GM19351 (cell line): Measurements from ENCODE around the gene NAPSA.
"Not testable (repeated sequence)": the region's sequence is repeated elsewhere in the genome, so short reads cannot be mapped to it uniquely, and the experiment has no call there.

Experiments used
- ATAC-seq: cut with Tn5 transposase; IDR thresholded peaks from one replicate; pipeline ENCODE4 v1.9.1; 2021; ENCODE audit warnings: mild to moderate bottlenecking, moderate library complexity; ENCODE audit not compliant: unreplicated experiment

The NAPSA gene

DNA sequence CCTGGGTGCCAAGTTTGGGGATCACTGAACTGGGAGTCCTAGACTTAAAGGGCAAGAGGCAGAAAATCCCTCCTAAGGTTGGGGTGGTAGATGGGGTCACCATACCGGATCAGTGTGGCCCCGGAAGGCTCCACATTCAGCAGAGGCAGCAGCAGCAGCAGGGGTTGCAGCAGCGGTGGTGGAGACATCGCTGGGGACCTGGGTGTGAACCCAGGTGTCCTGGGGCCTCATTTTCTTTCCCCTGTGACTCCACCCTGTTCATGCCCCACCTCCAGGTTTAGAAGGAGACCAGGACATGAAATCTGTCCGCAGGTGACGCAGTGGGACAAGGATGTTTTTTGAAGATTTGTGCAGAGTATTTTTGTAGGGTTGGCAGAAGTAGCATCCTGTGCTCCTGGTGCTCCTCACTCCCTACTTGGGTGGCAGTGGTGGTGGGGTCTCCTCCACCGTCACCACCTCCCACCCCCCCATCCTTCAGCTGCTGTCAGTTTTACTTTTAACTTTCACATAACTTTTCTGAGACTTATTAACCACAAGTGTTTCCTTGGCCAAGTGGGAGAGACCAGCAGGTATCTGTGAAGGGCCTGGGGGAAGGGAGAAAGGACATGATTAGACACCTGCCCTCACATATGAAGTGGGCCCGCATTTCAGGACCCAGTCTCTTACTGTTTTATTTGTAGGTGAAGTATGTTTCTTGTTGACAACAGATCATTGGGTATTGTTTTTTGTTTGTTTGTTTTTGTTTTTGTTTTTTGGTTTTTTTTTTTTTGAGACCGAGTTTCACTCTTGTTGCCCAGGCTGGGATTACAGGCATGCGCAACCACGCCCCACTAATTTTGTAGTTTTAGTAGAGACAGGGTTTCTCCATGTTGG lies at the start of gene NAPSA:
TSS of gene NAPSA (minus strand) at position 206 of the 873 bp plus-strand sequence. CDS start at position 188, 18 bp downstream.
- no peak for ATAC-seq

- no peak for ATAC-seq
Observed at GRCh38 chr19:50413531-50413930, 48.1 kb upstream of the NAPSA start.

DNA sequence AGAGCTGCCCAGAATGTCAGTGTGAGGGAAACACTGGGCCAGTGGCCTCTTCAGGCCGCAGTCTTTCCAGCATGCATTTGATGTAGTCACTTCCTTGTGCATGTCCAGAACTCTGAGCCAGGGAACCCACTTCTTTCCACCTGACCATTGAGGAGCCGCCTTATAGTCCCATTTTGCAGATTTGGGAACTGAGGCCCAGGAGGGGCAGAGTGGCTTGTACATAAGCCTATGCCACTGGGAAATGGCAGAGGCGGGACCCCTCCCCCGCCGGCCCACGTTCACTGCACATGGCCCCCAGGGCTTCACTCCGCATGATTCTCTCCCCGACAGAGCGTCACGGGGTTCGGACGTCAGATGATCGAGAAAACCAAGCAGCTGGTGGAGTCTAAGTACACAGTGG lies 47.7 kb upstream of the NAPSA start:
- no peak for ATAC-seq

GRCh38 chr19:50412419-50412818 lies 47.0 kb upstream of the NAPSA start:
- ATAC-seq = no peak

DNA sequence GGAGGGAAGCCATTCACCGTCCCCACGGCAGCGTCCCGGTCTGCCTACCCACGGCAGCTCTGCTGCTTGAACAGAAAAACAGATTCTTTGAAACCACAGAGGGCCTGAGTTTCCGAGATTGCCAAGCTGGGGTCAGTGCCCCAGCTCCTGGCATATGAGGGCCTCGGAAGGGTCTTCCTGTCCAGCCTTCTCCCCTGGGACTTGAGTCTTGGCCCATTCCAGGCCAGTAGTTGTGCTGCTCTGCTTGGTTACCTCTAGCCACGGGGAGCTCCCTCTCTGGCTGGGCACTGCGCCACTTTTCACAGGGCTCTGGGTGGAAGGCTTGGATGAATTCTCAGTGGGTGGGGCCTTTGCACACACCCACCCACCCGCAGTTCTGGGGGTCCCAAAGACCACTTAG lies 44.7 kb upstream of the NAPSA start:
- no peak for ATAC-seq

DNA sequence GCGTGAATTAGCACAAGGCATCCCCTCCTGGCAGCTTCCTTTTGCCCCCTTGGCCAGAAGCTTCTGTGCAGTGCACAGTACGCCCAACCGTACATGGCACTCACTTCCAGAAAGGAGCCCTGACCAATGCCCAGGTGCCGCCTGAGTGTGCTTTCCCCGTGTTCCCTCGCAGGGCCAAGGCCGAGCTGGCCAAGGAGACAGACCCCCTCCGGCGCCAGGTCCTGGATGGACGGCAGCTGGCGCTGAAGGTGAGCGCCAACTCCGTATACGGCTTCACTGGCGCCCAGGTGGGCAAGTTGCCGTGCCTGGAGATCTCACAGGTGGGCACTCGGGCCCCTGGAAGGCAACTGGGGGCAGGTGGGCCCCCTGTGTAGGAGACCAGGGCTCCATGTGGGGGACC lies 43.9 kb upstream of the NAPSA start:
- ATAC-seq = no peak

- no peak for ATAC-seq
Observed at GRCh38 chr19:50406829-50407228, 41.4 kb upstream of the NAPSA start.

- ATAC-seq = no peak
Observed at GRCh38 chr19:50406156-50406820, 40.8 kb upstream of the NAPSA start.

DNA sequence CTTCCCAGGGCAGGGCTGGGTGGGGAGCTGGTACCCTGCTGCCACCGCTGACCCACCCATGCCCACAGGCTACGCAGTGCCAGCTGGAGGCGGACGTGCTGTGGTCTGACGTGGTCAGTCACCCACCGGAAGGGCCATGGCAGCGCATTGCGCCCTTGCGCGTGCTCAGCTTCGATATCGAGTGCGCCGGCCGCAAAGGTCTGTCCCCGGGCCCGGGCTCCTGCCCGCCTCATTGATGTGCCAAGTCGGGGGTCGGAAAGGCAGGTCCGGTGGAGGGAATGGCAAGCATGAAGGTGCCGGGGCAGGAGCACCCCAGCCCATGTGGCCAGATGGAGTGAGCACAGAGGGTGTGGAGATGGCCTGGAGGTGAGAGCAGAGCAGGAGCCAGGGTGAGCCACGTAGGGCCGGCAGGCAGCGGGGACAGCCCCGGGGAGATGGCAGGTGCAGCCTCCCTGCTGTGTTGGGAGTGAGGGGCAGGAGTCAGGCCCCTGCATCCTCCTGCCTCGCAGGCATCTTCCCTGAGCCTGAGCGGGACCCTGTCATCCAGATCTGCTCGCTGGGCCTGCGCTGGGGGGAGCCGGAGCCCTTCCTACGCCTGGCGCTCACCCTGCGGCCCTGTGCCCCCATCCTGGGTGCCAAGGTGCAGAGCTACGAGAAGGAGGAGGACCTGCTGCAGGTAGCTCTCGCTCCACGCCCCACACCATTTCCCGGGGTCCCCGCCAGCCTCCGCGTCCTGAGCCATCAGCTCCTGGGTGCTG lies 37.3 kb upstream of the NAPSA start:
- ATAC-seq = no peak

- no peak for ATAC-seq
Observed at GRCh38 chr19:50401605-50402450, 36.4 kb upstream of the NAPSA start.

DNA sequence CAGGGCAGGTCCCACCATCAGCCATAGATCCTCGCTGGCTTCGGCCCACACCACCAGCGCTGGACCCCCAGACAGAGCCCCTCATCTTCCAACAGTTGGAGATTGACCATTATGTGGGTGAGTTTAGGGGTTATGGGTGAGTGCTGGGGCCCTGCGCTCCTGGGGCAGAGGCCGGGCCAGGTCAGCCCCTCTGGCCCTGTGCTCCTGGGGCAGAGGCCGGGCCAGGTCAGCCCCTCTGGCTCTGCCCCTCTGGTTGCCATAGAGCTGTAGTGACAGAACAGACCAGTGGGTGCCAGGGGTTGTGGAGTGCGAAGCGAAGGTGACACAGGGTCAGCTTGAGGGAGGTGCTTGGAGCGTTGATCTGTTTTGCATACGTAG lies 33.9 kb upstream of the NAPSA start:
- no peak for ATAC-seq

DNA sequence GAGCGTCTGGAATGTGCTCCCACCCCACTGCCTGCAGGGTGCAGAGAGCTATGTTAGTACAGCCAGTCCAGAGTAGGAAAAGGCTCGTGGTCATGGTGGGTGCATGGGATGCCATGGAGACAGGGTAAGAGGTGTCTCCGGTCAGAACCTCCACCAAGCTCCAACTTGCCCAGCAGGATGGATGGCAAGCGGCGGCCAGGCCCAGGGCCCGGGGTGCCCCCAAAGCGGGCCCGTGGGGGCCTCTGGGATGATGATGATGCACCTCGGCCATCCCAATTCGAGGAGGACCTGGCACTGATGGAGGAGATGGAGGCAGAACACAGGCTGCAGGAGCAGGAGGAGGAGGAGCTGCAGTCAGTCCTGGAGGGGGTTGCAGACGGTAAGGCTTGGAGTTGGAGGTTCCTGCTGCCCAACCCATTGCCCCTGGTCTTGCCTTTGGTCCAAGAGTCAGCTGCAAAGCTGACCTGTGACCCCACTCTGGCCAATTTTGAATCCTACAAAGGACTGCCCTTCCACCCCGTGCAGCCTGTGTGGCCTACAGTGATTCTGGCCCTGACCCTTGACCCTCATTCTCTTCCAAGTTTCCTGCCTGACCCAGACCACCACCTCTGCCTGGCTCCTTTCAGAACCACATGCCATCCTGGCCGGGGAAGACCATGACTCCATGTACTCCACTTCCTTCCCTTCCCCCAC lies 33.4 kb upstream of the NAPSA start:
- no peak for ATAC-seq

- no peak for ATAC-seq
Observed at GRCh38 chr19:50394017-50394416, 28.6 kb upstream of the NAPSA start.

GRCh38 chr19:50393589-50393988 lies 28.1 kb upstream of the NAPSA start:
- ATAC-seq = no peak

DNA sequence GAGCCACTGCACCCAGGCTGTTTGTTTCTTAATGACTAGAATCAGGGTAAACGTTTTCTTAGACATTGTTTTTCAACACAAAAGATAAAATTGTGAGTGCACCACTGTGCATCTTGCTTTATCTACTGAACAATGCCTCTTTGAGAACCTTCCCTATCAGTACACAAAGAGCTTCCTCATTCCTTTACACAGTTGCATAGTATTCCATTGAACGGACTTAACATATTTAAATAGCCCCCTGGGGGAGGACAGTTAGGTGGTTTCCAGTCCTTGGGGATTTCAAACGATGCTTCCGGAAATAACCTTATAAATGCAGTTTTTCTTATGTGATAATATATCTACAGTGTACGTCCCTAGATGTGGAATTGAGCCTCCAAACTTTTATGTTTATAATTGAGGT lies 27.3 kb upstream of the NAPSA start:
- ATAC-seq = no peak

DNA sequence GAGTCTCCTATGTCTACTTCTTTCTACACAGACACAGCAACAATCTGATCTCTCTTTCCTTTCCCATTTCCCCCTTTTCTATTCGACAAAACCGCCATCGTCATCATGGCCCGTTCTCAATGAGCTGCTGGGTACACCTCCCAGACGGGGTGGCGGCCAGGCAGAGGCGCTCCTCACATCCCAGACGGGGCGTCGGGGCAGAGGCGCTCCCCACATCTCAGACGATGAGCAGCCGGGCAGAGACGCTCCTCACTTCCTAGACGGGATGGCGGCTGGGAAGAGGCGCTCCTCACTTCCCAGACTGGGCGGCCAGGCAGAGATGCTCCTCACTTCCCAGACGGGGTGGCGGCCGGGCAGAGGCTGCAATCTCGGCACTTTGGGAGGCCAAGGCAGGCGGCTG lies 25.5 kb upstream of the NAPSA start:
- not testable (repeated sequence) for ATAC-seq

- not testable (repeated sequence) for ATAC-seq
Observed at GRCh38 chr19:50390295-50390694, 24.9 kb upstream of the NAPSA start.

GRCh38 chr19:50387868-50388245 lies 22.4 kb upstream of the NAPSA start:
- ATAC-seq = no peak

GRCh38 chr19:50387176-50387867 lies 21.9 kb upstream of the NAPSA start:
- ATAC-seq = no peak
